OCI-LY3 (cell line): ENCODE results near the gene ACOXL.
"Not testable (repeated sequence)": the region's sequence is repeated elsewhere in the genome, so short reads cannot be mapped to it uniquely, and the experiment has no call there.

Experiments used
- H2AFZ ChIP-seq: fragments of 200-600, 300-600 bp; shearing (Covaris generic); 2 replicates; pipeline ENCODE4 v1.6.0; 2014; ENCODE audit warnings: antibody characterized with exemption, low read depth, low read length
- H3K27ac ChIP-seq: fragments of 200-600, 300-600 bp; sonication (generic); 2 replicates; pipeline ENCODE4 v1.5.1; 2014; ENCODE audit warnings: mild to moderate bottlenecking, low read length, moderate library complexity, mixed read lengths
- H3K27me3 ChIP-seq: fragments of 200-600, 300-600 bp; sonication (generic); 2 replicates; pipeline ENCODE4 v1.6.1; 2014; ENCODE audit warnings: low read depth, low read length, mixed read lengths
- H3K36me3 ChIP-seq: fragments of 200-600, 300-600 bp; sonication (generic); replicated peaks from 2 replicates; pipeline ENCODE3; 2014; ENCODE audit warnings: low read depth, low read length, mixed read lengths
- H3K4me1 ChIP-seq: fragments of 300-600, 200-600 bp; sonication (generic); 2 replicates; pipeline ENCODE4 v1.6.1; 2014; ENCODE audit warnings: low read length, mixed read lengths
- H3K4me2 ChIP-seq: fragments of 200-600, 300-600 bp; sonication (generic); 2 replicates; pipeline ENCODE4 v1.6.1; 2014; ENCODE audit warnings: low read length, mixed read lengths
- H3K4me3 ChIP-seq: fragments of 300-600, 200-600 bp; sonication (generic); 2 replicates; pipeline ENCODE4 v1.5.1; 2014; ENCODE audit warnings: antibody characterized with exemption, mild to moderate bottlenecking, low read length, moderate library complexity
- H3K79me2 ChIP-seq: fragments of 300-600, 200-600 bp; shearing (Covaris generic); 2 replicates; pipeline ENCODE4 v1.6.1; 2014; ENCODE audit warnings: mild to moderate bottlenecking, low read length, mixed read lengths
- H3K9ac ChIP-seq: fragments of 300-600, 200-600 bp; shearing (Covaris generic); 2 replicates; pipeline ENCODE4 v1.6.0; 2014; ENCODE audit warnings: mild to moderate bottlenecking, low read length, moderate library complexity
- H3K9me3 ChIP-seq: fragments of 200-600, 300-600 bp; shearing (Covaris generic); 2 replicates; pipeline ENCODE4 v1.6.1; 2014; ENCODE audit warnings: low read length, mixed read lengths; ENCODE audit not compliant: insufficient read depth
- H4K20me1 ChIP-seq: fragments of 200-600, 300-600 bp; sonication (generic); 2 replicates; pipeline ENCODE4 v1.6.1; 2016; ENCODE audit warnings: low read length, mixed read lengths; ENCODE audit not compliant: insufficient read depth
- CTCF ChIP-seq: fragments of 200-600, 300-600 bp; sonication (generic); IDR thresholded peaks from 2 replicates; pipeline ENCODE4 v1.5.1; 2014; ENCODE audit warnings: antibody characterized with exemption, low read length, low read depth
- EZH2phosphoT487 ChIP-seq: fragments of 200-600 bp; shearing (Covaris generic); IDR thresholded peaks from 2 replicates; pipeline ENCODE4 v1.6.1; 2018; ENCODE audit warnings: antibody characterized with exemption, mixed run types, low read depth

The ACOXL gene

DNA sequence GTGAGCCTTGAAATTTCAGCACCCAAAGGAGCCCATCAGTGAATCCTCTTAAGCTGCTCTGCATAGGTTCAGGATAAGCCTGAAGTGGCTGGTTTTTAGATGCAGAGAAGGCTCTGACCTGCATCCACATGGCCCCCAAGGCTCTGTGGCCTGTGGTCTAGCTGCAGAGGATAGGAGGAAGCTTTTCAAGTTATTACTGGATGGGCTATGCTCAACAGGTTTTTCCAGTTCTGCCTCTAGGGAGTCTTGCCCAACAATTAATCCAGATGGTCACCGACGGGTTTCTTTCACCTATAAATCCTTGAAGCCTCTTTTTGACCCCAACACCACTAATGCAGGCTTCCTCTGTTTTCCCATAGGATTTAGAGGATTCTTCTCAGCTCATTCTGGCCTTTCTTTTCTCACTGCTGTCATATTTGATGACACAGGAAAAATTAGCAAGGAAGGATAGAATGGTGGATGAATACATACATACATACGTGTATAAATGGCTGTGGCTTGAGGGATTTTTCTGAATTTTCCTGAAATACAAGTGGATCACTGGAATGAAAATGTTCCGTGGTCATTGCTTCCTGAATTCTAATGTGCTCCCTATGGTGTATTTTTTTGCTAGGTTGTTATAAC lies 336.2 kb downstream of the ACOXL start:
- Histone ChIP-seq H3K79me2 (no peaks in the 10 kb centered on the region), H2AFZ (no peak overlapping the region), H3K9ac (no peak overlapping the region), H3K4me3 (no peak overlapping the region), H3K4me1 (peaks cover 3% of the 10 kb centered on the region; the same call in 1 of the 2 replicates), H3K4me2 (no peak overlapping the region), H3K27me3 (peaks cover 40% of the 10 kb centered on the region), H3K27ac (no peak overlapping the region), H3K9me3 (no peaks in the 10 kb centered on the region), H4K20me1 (no peaks in the 10 kb centered on the region), H3K36me3 (no peaks in the 10 kb centered on the region)
- TF ChIP-seq EZH2phosphoT487 (no peak), CTCF (no peak)

- H4K20me1 ChIP-seq, result no peaks in the 10 kb centered on the region
- no peak overlapping the region for H3K4me2 ChIP-seq
- no peaks in the 10 kb centered on the region for H3K79me2 ChIP-seq
- H3K9ac ChIP-seq, result no peak overlapping the region
- peaks cover 3% of the 10 kb centered on the region; the same call in 1 of the 2 replicates for H3K4me1 ChIP-seq
- H2AFZ ChIP-seq, result no peak overlapping the region
- TF ChIP-seq EZH2phosphoT487 (no peak), CTCF (0 out of 2 replicates have a peak, but pooled peaks have one; percentile 7)
- no peaks in the 10 kb centered on the region for H3K36me3 ChIP-seq
- no peaks in the 10 kb centered on the region for H3K9me3 ChIP-seq
- H3K27me3 ChIP-seq, result peaks cover 46% of the 10 kb centered on the region
- no peak overlapping the region for H3K27ac ChIP-seq
- H3K4me3 ChIP-seq, result no peak overlapping the region
These were observed 337.3 kb downstream of the ACOXL start for GRCh38 chr2:111069722-111070121.

GRCh38 chr2:111071600-111072171 lies 339.3 kb downstream of the ACOXL start:
- H3K4me2 ChIP-seq, result no peak overlapping the region
- no peak for TF ChIP-seq EZH2phosphoT487
- TF ChIP-seq CTCF, result no peak

GRCh38 chr2:111072220-111072871 lies 340.0 kb downstream of the ACOXL start:
- H3K36me3 ChIP-seq, result no peaks in the 10 kb centered on the region
- H3K9me3 ChIP-seq, result no peaks in the 10 kb centered on the region
- H3K27ac ChIP-seq, result no peak overlapping the region
- peaks cover 40% of the 10 kb centered on the region for H3K27me3 ChIP-seq
- no peak overlapping the region for H3K4me3 ChIP-seq
- H3K4me2 ChIP-seq, result no peak overlapping the region
- H2AFZ ChIP-seq, result no peak overlapping the region
- TF ChIP-seq CTCF (no peak), EZH2phosphoT487 (no peak)
- no peaks in the 10 kb centered on the region for H3K79me2 ChIP-seq
- H3K9ac ChIP-seq, result no peak overlapping the region
- no peaks in the 10 kb centered on the region for H4K20me1 ChIP-seq
- peaks cover 3% of the 10 kb centered on the region; the same call in 1 of the 2 replicates for H3K4me1 ChIP-seq

More at GRCh38 chr2:111071600-111072171, 339.3 kb downstream of the ACOXL start:
- H3K27ac ChIP-seq, result no peak overlapping the region
- H3K9me3 ChIP-seq, result no peaks in the 10 kb centered on the region
- H3K36me3 ChIP-seq, result no peaks in the 10 kb centered on the region
- peaks cover 3% of the 10 kb centered on the region; the same call in 1 of the 2 replicates for H3K4me1 ChIP-seq
- H3K27me3 ChIP-seq, result peaks cover 37% of the 10 kb centered on the region
- no peaks in the 10 kb centered on the region for H4K20me1 ChIP-seq
- no peak overlapping the region for H2AFZ ChIP-seq
- H3K79me2 ChIP-seq, result no peaks in the 10 kb centered on the region
- no peak overlapping the region for H3K9ac ChIP-seq
- H3K4me3 ChIP-seq, result no peak overlapping the region

DNA sequence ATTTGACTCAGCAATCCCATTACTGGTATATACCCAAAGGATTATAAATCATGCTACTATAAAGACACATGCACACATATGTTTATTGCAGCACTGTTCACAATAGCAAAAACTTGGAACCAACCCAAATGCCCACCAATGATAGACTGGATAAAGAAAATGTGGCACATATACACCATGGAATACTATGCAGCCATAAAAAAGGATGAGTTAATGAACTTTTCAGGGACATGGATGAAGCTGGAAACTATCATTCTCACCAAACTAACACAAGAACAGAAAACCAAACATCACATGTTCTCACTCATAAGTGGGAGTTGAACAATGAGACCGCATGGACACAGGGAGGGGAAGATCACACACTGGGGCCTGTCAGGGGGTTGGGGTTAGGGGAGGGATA lies 350.3 kb downstream of the ACOXL start:
- not testable (repeated sequence) for H3K27ac ChIP-seq, H3K36me3 ChIP-seq, H4K20me1 ChIP-seq, H3K4me2 ChIP-seq, H3K4me1 ChIP-seq, H3K4me3 ChIP-seq, H2AFZ ChIP-seq, H3K9me3 ChIP-seq, H3K79me2 ChIP-seq, H3K9ac ChIP-seq
- H3K27me3 ChIP-seq, result peaks cover 56% of the 10 kb centered on the region
